NCI-H82 treated with DMSO at 0.1 percent for 48 hours (cell line): Measurements from ENCODE around the gene INTS1.
A peak's percentile ranks its signal among the peaks of the same experiment; 100 is the strongest.

Experiments used
- DNase-seq: peaks from one replicate; lab custom pipeline; 2025; ENCODE audit not compliant: unreplicated experiment; lab: John Stamatoyannopoulos, UW

Gene INTS1, protein sequence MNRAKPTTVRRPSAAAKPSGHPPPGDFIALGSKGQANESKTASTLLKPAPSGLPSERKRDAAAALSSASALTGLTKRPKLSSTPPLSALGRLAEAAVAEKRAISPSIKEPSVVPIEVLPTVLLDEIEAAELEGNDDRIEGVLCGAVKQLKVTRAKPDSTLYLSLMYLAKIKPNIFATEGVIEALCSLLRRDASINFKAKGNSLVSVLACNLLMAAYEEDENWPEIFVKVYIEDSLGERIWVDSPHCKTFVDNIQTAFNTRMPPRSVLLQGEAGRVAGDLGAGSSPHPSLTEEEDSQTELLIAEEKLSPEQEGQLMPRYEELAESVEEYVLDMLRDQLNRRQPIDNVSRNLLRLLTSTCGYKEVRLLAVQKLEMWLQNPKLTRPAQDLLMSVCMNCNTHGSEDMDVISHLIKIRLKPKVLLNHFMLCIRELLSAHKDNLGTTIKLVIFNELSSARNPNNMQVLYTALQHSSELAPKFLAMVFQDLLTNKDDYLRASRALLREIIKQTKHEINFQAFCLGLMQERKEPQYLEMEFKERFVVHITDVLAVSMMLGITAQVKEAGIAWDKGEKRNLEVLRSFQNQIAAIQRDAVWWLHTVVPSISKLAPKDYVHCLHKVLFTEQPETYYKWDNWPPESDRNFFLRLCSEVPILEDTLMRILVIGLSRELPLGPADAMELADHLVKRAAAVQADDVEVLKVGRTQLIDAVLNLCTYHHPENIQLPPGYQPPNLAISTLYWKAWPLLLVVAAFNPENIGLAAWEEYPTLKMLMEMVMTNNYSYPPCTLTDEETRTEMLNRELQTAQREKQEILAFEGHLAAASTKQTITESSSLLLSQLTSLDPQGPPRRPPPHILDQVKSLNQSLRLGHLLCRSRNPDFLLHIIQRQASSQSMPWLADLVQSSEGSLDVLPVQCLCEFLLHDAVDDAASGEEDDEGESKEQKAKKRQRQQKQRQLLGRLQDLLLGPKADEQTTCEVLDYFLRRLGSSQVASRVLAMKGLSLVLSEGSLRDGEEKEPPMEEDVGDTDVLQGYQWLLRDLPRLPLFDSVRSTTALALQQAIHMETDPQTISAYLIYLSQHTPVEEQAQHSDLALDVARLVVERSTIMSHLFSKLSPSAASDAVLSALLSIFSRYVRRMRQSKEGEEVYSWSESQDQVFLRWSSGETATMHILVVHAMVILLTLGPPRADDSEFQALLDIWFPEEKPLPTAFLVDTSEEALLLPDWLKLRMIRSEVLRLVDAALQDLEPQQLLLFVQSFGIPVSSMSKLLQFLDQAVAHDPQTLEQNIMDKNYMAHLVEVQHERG (N-terminal part only)

DNA sequence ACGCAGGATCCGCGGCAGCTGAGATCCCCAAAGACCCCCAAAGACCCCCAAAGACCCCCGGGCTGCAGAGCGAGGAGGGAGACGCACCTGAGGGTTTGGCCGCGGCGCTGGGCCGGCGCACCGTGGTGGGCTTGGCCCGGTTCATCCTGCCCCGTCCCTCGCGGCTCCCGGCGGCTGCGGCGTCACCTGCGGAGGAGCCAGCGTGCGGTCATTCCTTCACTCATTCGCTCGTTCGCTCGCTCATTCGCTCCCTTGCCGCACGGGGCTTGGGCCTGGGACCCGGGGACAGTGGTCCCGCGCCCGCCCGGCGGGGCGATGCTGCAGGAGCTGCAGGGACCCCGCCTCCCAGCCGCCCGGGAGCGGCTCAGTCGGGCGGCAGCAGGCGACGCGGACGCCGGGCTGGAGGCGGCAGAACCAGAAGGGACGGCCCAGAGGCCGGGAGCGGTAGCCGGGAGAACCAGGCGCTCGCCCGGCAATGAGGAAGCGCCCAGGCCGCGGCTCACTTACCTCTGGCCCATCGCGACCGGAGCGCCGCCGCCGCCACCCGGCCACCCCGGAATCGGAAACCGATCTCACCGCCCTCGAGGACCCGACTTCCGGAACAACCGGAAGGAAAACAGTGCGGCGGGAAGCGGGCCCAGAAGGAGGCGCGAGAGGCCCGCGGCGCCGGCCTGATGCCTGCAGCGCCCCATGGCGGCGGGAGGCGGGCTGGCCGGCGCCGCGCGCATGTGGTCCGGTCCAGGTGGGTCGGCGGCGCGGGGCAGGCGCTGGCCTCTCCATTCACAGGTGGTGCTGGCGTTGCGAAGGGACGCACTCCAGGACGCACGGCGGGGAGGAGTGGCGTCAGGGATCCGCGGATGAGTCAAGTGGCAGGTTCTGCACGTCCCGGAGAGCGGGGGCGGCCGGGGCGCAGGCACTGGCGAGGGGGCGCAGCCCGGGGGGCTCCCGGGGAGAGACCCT is at the start of gene INTS1:
Gene INTS1 (minus strand): TSS at position 574 of the 960 bp plus-strand sequence. CDS start 429 bp downstream, at position 145.
- DNase-seq = peak; percentile 76

DNA sequence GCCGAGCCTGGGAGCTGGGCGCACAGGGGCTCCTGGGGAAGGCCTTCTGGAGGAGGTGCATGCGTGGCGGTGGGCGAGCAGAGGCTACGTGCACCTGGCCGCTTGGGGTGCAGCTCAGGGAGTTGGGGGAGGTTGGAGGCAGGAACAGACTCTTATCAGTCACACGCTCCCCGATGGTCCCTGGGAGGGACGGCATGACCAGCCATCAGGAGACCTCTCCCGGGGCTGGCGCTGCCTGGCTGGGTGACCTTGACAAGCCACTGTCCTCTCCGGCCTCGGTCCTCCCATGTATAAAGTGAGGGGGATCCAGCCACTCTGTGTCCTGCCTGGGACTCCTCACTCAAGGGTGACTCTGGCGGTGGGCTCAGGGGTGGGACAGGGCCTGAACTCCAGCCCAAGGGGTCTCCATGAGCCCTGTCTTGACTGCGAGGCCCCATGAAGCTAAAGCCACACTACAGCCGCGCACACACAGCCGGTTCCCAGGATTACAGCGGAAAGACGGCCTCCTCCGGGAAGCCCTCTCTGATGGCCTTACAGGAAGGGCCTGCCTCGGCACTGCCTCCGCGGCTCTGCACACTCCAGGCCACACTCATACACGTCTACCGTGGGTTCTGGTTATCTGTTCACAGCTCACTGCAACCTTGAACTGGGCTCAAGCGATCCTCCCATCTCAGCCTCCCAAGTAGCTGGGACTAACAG is 49.5 kb upstream of the INTS1 start:
- DNase-seq = no peak

DNA sequence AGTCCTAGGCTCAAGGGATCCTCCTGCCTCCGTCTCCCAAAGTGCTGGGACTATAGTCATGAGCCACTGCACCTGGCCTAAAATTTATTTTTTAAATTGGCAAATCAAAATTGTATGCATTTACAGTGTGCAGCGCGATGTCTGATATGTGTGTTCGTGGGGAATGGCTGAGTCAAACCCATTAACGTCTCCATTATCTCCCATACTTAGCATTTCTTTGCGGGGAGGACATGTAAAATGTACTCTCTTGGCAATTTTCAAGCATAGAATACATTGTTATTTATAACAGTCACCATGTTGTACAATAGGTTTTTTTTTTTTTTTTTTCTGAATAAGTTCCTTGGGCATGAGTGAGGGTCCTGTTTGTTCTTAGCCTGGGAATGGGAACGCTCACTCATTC is 48.0 kb upstream of the INTS1 start:
- no peak for DNase-seq

DNA sequence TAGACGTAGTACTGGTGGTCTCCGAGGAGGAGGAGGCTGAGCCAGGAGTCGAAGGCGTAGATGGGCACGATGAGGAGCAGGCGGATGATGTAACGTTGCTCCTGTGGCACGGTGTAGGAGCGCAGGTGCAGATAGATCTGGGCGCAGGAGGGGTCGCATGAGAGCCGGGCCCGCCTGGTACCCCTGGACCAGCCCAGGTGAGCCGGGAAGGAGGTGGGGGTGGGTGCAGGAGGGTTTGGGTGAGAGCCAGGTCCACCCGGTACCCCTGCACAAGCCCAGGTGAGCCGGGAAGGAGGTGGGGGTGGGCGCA is 46.6 kb upstream of the INTS1 start:
- DNase-seq = no peak

DNA sequence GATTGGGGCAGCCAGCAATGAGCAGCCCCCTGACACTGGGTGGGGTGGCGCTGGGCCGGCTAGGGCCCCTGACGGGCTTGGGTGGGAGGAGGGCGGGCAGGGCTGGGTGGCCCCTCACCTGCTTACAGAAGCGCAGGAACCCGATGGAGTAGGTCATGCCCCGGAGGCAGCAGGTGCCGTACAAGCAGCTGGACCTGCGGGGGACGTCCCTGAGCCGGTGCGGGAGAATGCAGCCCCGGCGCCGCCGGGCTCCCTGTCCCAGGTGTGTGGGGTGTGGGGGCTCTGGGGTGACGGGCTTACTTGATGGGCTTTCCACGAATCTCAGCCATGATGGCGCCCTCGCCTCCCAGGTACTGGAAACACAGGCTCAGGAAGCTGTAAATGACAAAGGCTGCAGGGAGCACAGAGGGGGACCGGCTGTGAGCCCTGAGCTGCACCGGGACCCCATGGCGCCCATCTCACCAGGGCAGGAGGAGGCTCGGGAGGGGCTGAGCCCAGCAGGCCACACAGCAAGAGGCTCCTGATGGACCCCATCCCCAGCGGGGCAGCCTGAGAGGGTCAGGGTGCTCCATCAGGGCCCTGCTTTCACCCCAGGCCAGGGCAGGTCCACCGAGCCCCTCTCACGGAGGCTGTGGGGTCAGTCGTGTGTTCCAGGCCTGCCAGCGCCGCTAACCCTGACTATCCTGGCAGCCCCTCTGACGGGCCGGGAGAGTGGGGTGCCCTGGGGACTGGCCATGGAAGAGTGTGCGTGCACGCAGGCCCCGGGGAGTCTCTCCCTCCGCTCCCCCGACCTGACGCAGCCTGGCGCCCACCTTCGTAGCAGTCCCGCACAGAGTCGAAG is 46.0 kb upstream of the INTS1 start:
- no peak for DNase-seq

DNA sequence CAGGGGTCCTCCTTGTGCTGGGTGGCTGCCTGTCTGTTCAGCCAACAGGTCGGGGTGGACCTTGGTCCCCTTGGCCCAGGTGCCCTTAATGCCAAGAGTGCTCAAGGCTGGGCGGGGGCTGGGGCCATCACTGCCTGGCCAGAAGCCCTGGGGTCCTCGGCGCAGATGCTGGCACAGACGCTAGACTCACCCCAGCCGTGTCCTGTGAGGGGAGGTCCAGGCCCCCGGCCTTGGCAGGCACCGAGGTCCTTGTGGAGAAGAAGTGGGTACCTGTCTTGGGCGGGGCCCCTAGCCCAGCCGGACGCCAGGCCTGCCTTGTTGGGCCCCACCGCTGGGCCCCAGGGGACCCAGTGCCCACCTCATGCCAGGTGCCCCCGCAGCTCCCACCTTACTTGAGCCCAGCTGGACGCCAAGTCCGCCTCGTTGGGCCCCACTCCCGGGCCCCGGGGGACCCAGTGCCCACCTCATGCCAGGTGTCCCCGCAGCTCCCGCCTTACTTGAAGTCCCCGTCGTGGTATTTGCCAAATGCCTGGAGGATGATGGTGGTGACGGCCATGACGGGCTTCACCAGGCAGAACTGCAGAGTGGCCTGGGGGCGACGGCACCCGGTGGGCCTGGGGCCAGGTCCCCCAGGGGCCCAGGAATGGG is 45.3 kb upstream of the INTS1 start:
- DNase-seq = no peak

DNA sequence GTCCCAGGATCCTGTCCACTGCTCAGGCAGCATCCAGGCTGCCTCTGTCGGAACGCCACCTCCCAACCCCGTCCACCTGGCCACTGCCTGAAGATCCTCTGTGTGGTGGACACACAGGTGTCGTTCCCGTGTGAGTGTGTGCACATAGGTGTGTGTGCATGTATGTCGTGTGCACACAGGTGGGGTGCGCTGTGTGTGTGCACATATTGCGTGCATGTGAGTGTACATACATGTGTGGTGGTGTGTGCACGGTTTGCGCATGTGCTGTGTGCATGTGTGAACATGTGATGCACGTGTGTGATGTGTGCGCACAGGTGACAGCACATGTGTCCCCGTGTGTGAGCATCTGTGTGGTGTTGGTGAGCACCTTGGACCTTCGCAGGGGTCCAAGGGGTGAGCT is 44.8 kb upstream of the INTS1 start:
- DNase-seq = no peak

DNA sequence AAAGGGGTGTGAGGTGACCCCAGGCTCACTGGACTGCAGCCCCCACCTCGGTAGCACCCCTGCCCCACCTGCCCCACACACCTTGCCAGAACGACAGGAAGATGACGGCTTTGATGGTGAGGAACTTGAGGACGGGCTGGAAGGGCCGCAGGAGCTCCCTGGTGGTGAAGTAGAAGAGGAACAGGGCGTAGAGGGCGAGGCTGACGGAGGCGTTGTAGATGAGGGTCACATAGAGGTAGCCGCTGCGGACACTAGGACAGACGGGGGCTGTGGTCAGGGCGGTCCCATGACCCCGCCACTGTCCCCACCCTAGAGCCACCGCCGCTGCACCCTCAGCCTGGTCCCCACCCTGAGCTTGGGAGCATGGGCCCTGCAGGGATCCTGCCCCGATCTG is 44.2 kb upstream of the INTS1 start:
- DNase-seq = no peak

DNA sequence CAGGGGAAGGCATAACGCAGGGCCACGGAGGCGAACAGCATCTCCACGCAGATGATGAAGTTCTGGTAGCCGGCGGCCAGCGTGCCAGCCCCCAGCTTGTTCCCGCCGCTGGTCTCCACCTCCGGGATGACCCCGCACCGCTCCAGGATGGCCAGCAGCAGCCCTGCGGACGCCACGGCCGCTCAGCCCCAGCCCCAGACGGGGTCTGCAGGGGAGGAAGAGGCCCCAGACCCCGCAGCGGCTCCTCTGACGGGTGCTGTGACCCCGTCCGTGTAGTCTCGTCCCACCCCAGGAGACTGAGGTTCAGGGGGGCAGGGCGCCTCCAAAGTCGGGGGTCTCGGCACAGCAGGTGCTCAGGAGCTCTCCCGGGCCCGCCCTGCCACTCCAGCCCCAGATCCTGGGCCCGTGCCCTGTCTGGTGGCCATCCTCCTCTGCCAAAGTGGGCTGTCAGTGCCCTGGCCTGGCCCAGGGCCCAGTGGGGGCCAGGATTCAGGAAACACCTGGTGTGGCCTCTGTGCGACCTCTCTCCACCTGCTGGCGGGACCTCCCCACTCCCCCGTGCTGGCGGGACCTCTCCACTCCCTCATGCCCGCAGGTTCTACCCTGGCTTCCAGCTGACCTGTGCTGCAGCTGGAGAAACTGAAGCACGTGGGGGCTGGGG is 43.7 kb upstream of the INTS1 start:
- DNase-seq = no peak

DNA sequence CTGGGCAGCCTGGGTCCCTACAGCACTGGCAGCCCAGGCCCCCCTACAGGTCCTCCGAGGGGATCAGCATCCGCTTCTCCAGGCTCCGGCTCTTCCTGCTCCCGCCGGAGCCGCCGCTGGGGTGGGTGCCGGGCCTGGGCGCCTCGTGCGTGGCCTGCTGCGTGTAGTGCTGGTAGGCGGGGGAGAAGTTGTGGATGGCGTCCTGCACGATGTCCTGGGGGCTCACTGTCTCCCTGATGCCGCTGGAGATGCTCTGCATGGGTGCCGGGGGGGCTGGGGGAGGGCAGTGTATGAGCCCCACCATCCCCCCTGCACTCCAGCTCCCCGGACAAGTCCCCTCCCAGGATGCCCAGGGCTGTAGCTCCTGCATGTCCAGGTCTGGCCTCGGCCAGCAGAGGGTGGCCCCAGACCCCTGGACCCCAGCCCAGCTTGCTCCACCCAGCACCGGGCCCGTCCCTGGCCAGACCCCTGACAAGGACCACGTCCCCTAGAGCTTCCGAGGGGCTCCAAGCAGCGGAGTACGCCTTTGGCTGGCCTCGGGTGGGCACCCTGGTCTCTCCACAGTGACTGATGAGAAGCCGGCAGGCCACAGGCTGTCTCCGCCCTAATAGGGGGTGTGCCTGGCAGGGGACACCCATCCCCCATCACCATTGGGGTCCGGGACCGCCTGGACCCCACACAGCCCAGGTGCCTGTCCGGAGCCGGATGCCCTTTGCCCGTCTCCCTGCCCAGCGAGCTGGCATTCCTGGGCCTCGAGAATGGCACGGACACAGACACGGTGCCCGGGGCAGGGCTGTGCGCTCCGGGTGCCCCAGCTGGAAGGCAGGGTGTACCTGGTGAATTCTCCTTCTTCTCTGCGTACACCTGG is 43.0 kb upstream of the INTS1 start:
- DNase-seq = no peak

DNA sequence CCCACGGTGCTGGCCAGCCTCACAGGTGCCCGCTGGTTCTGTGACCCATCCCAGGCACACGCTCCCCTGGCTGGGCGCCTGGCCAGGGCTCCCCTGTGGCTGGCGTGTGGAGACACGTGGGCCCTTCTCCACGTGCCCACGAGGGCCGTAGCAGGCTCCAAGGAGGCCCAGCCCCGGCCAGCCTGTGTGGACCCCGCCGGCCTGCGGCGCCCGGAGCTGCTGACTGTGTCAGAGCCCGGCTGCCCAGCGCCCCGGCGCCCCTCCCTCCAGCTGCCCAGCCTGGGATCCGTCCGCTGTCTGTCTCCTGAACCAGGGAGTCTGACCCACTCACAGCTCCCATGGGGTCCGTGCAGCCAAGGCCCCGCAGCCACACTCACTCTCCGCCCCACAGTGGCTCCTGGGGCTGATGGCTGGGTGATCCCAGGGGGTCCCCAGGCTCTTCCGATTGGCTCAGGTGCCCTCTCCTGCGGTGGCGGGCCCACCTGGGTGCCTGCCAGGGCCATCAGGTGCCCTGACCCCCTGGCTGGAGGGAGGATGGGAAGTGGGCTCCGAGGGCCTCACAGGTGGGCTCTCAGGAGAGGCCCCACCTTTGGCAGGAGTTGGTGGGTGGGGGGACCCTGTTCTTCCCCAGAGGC is 42.2 kb upstream of the INTS1 start:
- DNase-seq = no peak

DNA sequence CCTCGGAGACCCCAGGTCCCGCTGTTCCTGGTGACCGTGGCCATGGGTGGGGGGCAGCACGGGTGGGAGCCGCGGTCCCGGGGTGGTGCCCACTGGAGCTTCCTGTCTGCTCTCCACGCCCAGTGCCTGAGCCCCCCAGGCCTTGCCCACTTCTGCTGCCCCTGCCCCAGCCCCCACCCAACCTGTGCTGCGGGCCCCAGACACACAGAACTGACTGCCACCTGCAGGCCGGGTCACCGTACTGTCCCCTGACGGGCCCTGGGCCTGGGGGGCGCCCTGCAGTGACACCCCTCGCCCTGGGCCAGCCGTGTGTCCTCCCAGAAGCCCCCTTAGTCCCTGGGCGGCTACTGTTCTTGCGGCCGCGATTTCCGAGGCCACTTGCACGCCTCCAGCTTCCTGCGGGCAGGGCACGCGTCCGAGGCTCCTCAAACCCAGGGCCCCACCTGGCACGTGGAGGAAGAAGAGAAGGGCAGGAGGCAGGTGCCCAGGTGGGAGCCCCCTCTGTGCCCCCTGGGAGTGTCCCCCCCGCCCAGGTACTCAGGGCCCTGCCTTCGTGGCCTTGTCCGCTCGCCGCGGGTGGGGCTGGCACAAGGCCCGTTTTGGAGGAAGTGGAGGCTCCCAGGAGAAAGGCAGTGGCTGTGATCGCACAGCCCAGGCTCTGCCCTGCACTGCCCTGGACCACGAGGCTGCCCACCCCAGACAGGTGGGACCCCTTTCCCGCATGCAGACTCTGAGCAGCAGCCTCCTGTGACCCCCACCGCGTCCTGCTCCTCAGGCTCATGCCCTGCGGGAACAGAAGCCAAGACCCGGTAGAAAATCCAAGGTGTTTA is 41.4 kb upstream of the INTS1 start:
- DNase-seq = no peak

DNA sequence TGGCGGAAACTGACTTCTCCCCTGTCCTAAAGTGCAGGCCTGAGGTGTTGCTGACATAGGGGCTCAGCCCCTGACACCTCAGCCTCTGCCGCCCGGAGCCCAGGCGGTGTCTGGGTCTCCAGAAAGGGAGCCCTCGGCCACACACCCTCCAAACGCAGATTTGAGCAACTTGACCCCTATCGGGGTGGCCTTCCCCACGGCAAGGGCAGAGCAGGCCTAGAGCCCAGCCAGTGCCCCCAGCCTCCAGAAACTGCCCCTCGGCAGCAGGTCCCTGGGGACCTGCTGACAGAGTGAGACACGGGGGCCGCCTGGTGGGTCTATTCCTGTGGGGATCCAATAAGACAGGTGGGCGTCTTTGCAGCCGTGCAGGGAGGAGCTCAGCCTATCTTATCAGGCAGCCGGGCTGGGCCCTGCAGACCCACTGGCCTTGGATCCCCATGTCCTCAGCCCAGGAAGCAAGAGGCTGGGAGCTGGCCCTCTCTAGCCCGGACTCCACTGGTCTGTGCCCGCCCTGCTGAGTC is 40.8 kb upstream of the INTS1 start:
- DNase-seq = no peak

DNA sequence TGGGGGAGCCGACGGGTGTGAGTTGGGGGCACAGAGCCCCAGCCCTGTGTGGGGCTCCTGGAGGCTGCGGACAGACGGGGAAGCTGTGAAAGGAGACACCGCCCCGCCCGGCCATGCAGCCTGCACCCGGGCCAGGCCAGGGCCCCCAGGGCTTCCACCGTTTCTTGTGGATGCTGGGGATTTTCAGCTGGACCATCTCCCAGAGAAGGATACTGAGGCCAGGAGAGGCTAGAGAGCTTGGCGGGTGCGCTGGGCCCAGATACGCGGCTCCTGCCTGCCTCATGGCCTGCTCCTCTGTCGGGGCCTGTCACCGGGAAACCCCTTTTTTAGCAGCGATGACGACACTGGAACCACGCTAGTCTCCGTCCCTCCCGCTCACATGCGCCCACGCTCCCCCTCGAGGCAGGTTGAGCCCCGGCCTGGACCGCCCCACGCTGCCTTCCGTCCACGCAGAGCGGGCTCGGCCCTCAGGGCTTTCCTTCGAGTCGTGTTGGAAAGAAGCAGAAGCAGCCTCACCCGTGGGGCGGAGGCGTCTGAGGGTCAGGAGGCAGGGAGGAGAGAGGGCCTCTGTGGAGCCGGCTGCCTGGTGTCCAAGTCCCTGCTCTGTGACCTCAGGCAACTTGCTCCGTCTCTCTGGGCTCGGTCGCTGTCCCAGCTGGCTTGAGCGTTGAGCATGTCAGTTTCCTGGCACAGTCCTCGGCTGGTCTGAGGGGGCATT is 40.1 kb upstream of the INTS1 start:
- DNase-seq = no peak

DNA sequence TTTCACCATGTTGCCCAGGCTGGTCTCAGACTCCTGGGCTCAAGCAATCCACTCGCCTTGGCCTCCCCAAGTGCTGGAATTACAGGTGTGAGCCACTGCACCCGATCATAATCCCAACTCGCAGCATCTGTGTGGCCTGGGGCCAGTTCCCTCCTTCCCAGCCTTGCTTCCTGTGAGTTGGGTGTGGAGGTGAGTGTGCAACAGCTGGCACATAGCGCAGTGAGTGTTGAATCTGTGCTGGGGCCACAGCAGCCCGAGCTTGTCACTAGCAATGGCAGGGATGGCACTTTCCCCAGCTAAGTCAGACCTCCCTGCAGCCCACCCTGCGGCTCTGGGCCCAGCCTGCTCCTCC is 39.6 kb upstream of the INTS1 start:
- DNase-seq = no peak
